NB4 (cell line): Measurements from ENCODE around the gene ENOX1.

Source experiments
- DNase-seq: peaks from one replicate; pipeline ENCODE4 v3.0.0; 2010; ENCODE audit warnings: low read depth
- H3K4me3 ChIP-seq: one replicate; pipeline ENCODE4 v1.5.1; 2011; ENCODE audit warnings: mild to moderate bottlenecking, low read depth, low read length, moderate library complexity
- CTCF ChIP-seq: IDR thresholded peaks from one replicate; pipeline ENCODE4 v1.5.1; 2012; ENCODE audit warnings: low read depth, low read length
- MAX ChIP-seq: IDR thresholded peaks from 2 replicates; pipeline ENCODE4 v1.6.1; 2011; ENCODE audit warnings: low read depth, low read length
- MYC ChIP-seq: IDR thresholded peaks from 2 replicates; pipeline ENCODE4 v1.6.1; 2011; ENCODE audit warnings: low read depth, low read length
- POLR2A ChIP-seq: IDR thresholded peaks from 2 replicates; pipeline ENCODE4 v1.6.1; 2011; ENCODE audit warnings: mild to moderate bottlenecking; ENCODE audit not compliant: insufficient read length; ENCODE audit errors: extremely low read depth

ENOX1 gene

GRCh38 chr13:43407023-43407581, 379.7 kb downstream of the ENOX1 start:
- H3K4me3 ChIP-seq: no peak overlapping the region
- DNase-seq: no peak
- TF ChIP-seq MAX: no peak
- no peak for TF ChIP-seq MYC
- no peak for TF ChIP-seq POLR2A
- TF ChIP-seq CTCF: no peak

GRCh38 chr13:43405457-43405856, 381.3 kb downstream of the ENOX1 start:
- no peak for TF ChIP-seq POLR2A
- DNase-seq: no peak

GRCh38 chr13:43402380-43402779, 384.4 kb downstream of the ENOX1 start:
- no peak for DNase-seq
- no peak for TF ChIP-seq CTCF
- TF ChIP-seq POLR2A: no peak
- no peak for TF ChIP-seq MYC
- no peak for TF ChIP-seq MAX

More at GRCh38 chr13:43405457-43405856, 381.3 kb downstream of the ENOX1 start:
- no peak overlapping the region for H3K4me3 ChIP-seq

GRCh38 chr13:43401361-43401760, 385.4 kb downstream of the ENOX1 start:
- no peak for DNase-seq
- no peak overlapping the region for H3K4me3 ChIP-seq
- no peak for TF ChIP-seq MYC
- no peak for TF ChIP-seq MAX
- no peak for TF ChIP-seq CTCF
- TF ChIP-seq POLR2A: no peak

More at GRCh38 chr13:43402380-43402779, 384.4 kb downstream of the ENOX1 start:
- H3K4me3 ChIP-seq: no peak overlapping the region

GRCh38 chr13:43397111-43397510, 389.7 kb downstream of the ENOX1 start:
- H3K4me3 ChIP-seq: no peak overlapping the region
- TF ChIP-seq MYC (no peak), MAX (no peak), POLR2A (no peak), CTCF (no peak)
- no peak for DNase-seq

- H3K4me3 ChIP-seq: no peak overlapping the region
- TF ChIP-seq POLR2A (no peak), MAX (no peak)
- DNase-seq: no peak
Measured at GRCh38 chr13:43391036-43391435, 395.7 kb downstream of the ENOX1 start.

- H3K4me3 ChIP-seq: no peak overlapping the region
- TF ChIP-seq MYC: no peak
- TF ChIP-seq MAX: no peak
- TF ChIP-seq CTCF: no peak
- no peak for TF ChIP-seq POLR2A
- no peak for DNase-seq
Measured at GRCh38 chr13:43390619-43391018, 396.2 kb downstream of the ENOX1 start.
